NCI-H2107 treated with DMSO at 0.1 percent for 48 hours (cell line): Measurements from ENCODE around the gene RAPGEF2.
"Not testable (repeated sequence)": the region's sequence is repeated elsewhere in the genome, so short reads cannot be mapped to it uniquely, and the experiment has no call there.

ENCODE experiments used
- DNase-seq: peaks from one replicate; lab custom pipeline; 2025; ENCODE audit not compliant: unreplicated experiment; lab: John Stamatoyannopoulos, UW

RAPGEF2 gene

GRCh38 chr4:159102622-159103383 lies at the start of gene RAPGEF2:
RAPGEF2 (plus strand) TSS chr4:159103079; CDS start chr4:159104163, 1,084 bp downstream.
- DNase-seq = peak; percentile 47

- no peak for DNase-seq
Observed at GRCh38 chr4:159055833-159056232, 47.0 kb upstream of the RAPGEF2 start.

GRCh38 chr4:159060161-159060560 lies 42.7 kb upstream of the RAPGEF2 start:
- DNase-seq = no peak

GRCh38 chr4:159062381-159062780 lies 40.5 kb upstream of the RAPGEF2 start:
- DNase-seq = no peak

GRCh38 chr4:159065513-159066240 lies 37.2 kb upstream of the RAPGEF2 start:
- DNase-seq = no peak

- not testable (repeated sequence) for DNase-seq
Observed at GRCh38 chr4:159068139-159068538, 34.7 kb upstream of the RAPGEF2 start.

GRCh38 chr4:159069922-159070321 lies 33.0 kb upstream of the RAPGEF2 start:
- DNase-seq = no peak

- DNase-seq = no peak
Observed at GRCh38 chr4:159070742-159071141, 32.1 kb upstream of the RAPGEF2 start.

- DNase-seq = no peak
Observed at GRCh38 chr4:159071178-159071968, 31.5 kb upstream of the RAPGEF2 start.

GRCh38 chr4:159071969-159072765 lies 30.7 kb upstream of the RAPGEF2 start:
- no peak for DNase-seq

GRCh38 chr4:159075531-159075932 lies 27.3 kb upstream of the RAPGEF2 start:
- no peak for DNase-seq

GRCh38 chr4:159077018-159077417 lies 25.9 kb upstream of the RAPGEF2 start:
- DNase-seq = not testable (repeated sequence)

GRCh38 chr4:159077702-159078495 lies 25.0 kb upstream of the RAPGEF2 start:
- peak; percentile 7 for DNase-seq

GRCh38 chr4:159079074-159079473 lies 23.8 kb upstream of the RAPGEF2 start:
- DNase-seq = no peak

- no peak for DNase-seq
Observed at GRCh38 chr4:159086606-159087005, 16.3 kb upstream of the RAPGEF2 start.

GRCh38 chr4:159090255-159090654 lies 12.6 kb upstream of the RAPGEF2 start:
- DNase-seq = no peak

- not testable (repeated sequence) for DNase-seq
Observed at GRCh38 chr4:159094156-159094555, 8.7 kb upstream of the RAPGEF2 start.

- no peak for DNase-seq
Observed at GRCh38 chr4:159096434-159096833, 6.4 kb upstream of the RAPGEF2 start.

GRCh38 chr4:159097144-159097543 lies 5.7 kb upstream of the RAPGEF2 start:
- no peak for DNase-seq

GRCh38 chr4:159097785-159098184 lies 5.1 kb upstream of the RAPGEF2 start:
- DNase-seq = no peak
